AG09309 (cell line): Measurements from ENCODE around the gene IGFALS.

Experiments used
- DNase-seq: peaks from one replicate; pipeline ENCODE4 v3.0.0-alpha.2; 2010; ENCODE audit warnings: low read depth
- H3K4me3 ChIP-seq: 2 replicates; pipeline ENCODE4 v1.5.1; 2011; ENCODE audit warnings: mild to moderate bottlenecking, low read depth, low read length, moderate library complexity; ENCODE audit not compliant: control insufficient read depth
- TF ChIP-seq, protein P1 (sequence below): IDR thresholded peaks from 2 replicates; pipeline ENCODE4 v1.5.1; 2011; ENCODE audit warnings: mild to moderate bottlenecking, low read depth, low read length, inconsistent platforms; ENCODE audit not compliant: insufficient read depth, control insufficient read depth; ENCODE audit errors: missing control alignments

The IGFALS gene

DNA sequence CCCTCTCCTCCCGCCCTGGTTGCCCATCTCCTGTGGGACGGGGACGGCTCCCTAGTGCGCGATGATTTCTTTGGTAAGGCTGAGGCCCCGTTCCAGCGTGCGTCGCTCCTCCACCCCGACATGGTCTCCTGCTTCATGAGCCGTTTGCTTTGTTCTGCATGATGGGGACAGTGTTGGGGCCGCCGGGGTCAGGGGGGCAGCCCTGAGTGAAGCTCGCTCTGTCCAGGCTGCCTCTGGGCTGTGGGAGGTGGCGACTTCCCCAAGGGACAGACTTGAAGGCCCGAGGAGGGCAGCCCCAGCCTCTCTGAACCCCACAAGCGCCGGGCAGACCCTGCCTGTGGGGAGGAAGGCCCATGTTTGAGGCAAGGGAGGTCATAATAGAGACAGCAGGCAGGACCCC, 34.6 kb downstream of the IGFALS start:
- TF ChIP-seq, protein P1, sequence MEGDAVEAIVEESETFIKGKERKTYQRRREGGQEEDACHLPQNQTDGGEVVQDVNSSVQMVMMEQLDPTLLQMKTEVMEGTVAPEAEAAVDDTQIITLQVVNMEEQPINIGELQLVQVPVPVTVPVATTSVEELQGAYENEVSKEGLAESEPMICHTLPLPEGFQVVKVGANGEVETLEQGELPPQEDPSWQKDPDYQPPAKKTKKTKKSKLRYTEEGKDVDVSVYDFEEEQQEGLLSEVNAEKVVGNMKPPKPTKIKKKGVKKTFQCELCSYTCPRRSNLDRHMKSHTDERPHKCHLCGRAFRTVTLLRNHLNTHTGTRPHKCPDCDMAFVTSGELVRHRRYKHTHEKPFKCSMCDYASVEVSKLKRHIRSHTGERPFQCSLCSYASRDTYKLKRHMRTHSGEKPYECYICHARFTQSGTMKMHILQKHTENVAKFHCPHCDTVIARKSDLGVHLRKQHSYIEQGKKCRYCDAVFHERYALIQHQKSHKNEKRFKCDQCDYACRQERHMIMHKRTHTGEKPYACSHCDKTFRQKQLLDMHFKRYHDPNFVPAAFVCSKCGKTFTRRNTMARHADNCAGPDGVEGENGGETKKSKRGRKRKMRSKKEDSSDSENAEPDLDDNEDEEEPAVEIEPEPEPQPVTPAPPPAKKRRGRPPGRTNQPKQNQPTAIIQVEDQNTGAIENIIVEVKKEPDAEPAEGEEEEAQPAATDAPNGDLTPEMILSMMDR, result no peak
- no peak overlapping the region for H3K4me3 ChIP-seq

GRCh38 chr16:1757714-1758461, 35.6 kb downstream of the IGFALS start:
- no peak overlapping the region for H3K4me3 ChIP-seq
- TF ChIP-seq, protein P1, result no peak
- no peak for DNase-seq

More for the DNA sequence above, 34.6 kb downstream of the IGFALS start:
- no peak for DNase-seq

- TF ChIP-seq, protein P1, result no peak
- no peak for DNase-seq
- no peak overlapping the region for H3K4me3 ChIP-seq
These were observed 39.3 kb downstream of the IGFALS start for GRCh38 chr16:1754204-1754603.

DNA sequence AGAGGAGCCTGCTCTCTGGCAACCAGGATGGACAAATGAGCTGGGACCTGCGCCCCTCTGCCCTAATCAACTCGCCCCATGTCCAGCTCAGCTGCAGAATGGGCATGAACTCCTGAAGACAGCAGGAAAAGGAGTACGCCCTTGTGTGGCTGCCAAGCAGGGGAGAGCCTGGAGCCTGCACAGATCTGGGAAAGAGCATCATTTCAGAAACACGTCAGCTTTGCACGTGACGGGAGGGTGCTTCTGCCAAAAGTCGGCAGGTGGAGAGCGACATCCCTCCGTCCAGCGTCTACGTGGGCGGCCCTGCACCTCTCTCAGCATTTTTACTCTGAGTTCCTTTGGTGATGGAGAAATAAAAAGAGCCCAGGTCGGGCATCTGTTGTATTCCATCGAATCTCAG, 40.7 kb downstream of the IGFALS start:
- no peak for DNase-seq
- TF ChIP-seq, protein P1, result no peak
- H3K4me3 ChIP-seq, result no peak overlapping the region

GRCh38 chr16:1751946-1752345, 41.6 kb downstream of the IGFALS start:
- TF ChIP-seq, protein P1, result no peak
- no peak for DNase-seq
- H3K4me3 ChIP-seq, result no peak overlapping the region

DNA sequence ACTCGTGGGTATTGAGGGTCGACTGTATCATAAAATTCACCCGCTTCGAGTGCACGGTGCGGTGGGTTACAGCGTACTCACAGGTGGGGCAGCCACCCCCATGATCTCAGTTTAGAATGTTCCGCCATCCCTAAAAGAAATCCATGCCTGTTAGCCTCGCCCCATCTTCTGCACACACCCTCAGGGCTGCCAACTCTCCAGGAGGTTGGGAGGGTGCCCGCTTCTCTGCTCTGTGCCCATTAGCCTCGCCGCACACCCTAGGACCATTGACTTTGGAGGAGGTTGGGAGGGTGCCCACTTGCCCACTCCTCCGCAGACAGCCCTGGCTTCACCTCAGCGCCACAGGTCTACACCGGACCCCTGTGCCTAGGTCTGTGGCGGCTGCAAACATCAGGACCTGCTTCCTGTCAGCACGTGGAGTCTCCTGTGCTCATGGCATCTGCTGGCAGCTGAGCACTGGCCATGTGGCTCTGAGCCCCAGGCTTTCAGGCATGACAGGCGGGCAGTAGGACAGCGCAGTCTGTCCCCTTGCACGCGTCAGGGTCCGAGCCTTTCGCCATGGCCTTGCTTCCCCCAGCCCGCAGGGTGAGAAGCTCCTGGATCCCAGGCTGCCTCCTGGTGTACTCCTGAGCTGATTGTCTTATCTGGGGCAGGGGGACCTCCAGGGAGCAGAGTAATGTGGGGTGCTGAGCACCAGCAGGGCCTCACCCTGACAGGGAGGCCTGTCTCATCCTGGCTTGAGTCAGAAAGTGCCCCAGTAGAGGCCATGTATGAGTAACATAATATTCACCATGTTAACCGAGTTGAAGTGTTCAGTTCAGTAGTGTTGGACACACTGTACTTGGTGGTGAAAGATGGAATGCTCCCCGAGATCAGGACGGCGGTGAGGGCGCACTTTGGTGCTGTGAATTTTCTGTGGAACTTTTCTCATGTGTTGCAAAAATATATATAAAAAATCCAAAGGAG, 44.1 kb downstream of the IGFALS start:
- DNase-seq, result no peak
- no peak overlapping the region for H3K4me3 ChIP-seq
- TF ChIP-seq, protein P1, result no peak
